OCI-LY7 (cell line): ENCODE measurements around the gene ZDHHC14.

ENCODE experiments used
- CTCF ChIP-seq: fragments of 200-600 bp; sonication (generic); conservative IDR thresholded peaks from 2 replicates; pipeline ENCODE4 v1.5.1; 2014; ENCODE audit warnings: mild to moderate bottlenecking, antibody characterized with exemption, low read length, moderate library complexity, mixed read lengths
- EZH2phosphoT487 ChIP-seq: fragments of 200-600 bp; sonication (generic); IDR thresholded peaks from 2 replicates; pipeline ENCODE4 v1.6.1; 2018; ENCODE audit warnings: low read depth, borderline replicate concordance, mild to moderate bottlenecking, mixed run types, antibody characterized with exemption, low read length, moderate library complexity, mixed read lengths

GRCh38 chr6:157427969-157428368 is 47.0 kb downstream of the ZDHHC14 start:
- no peak for TF ChIP-seq CTCF
- no peak for TF ChIP-seq EZH2phosphoT487
